CD4-positive, alpha-beta T cell treated with Interleukin-4 for 4 hours (primary cell): ENCODE results near the gene ARHGEF11.
A peak's percentile ranks its signal among the peaks of the same experiment; 100 is the strongest.
"Not testable (repeated sequence)": the region's sequence is repeated elsewhere in the genome, so short reads cannot be mapped to it uniquely, and the experiment has no call there.

Experiments
- DNase-seq: peaks from one replicate; pipeline ENCODE4 v3.0.0-alpha.2; 2020

Gene ARHGEF11

DNA sequence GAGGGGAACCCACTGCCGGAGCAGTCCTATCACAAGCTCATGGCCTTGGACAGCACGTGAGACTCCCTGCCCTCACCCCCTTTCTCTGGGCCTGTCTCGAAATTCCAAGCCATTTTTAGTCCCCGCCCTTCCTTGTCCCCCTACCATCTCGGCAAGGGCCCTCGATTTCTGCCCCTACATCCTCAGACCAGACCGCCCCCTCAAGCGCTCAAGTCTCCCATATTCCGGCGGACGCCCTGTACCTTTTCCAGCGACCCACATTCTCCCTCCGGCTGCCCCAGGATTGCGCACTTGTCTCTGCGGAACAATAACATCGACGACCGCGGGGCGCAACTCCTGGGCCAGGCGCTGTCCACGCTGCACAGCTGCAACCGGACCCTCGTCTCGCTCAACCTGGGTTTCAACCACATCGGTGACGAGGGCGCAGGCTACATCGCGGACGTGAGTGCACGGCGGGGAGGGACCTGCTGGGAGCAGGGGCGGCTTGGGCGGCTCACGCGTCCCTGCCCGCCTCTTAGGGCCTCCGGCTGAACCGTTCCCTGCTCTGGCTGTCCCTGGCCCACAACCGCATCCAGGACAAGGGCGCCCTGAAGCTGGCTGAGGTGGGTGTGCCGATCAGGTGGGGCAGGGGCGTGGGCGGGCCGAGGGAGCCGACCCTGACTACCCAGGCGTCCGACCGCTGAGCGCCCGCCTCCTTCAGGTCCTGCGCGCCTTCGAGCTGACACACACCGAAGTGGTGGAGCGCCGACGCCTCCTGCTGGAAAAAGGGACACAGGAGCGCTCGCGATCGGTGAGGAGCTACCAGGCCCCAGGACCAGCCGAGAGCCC, 118.1 kb downstream of the ARHGEF11 start:
- peak; percentile 25 for DNase-seq

DNA sequence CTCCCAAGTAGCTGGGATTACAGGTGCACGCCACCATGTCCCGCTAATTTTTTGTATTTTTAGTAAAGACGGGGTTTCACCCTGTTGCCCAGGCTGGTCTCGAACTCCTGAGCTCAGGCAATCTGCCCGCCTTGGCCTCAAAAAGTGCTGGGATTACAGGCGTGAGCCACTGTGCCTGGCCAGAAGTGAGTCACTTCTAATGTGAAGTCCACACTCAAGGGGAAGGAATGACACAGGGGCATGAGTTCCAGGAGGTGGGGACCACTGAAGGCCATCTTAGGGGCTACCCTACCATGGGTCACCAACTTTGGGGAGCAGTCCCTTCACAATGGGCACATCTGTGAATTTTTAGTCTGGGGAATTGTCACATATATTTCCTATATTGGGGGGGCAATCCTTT, 118.8 kb downstream of the ARHGEF11 start:
- DNase-seq: not testable (repeated sequence)

DNA sequence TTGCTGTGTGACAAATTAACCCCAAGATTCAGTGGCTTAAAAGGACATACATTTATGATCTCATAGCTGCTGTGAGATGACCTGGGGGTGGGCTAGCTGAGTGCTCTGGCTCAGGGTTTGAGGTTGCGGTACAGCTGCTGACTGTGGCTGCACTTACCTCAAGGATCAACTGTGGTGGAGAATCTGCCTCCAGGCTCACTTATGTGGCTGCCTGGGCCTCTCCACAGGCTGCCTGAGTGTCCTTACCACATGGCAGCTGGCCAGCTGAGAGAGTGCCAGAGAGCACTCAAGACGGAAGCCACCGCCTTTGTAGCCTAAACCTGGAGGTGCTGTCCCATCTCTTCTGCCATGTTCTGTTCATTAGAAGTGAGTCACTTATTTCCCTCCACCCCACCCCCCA, 119.4 kb downstream of the ARHGEF11 start:
- DNase-seq: peak; percentile 11

DNA sequence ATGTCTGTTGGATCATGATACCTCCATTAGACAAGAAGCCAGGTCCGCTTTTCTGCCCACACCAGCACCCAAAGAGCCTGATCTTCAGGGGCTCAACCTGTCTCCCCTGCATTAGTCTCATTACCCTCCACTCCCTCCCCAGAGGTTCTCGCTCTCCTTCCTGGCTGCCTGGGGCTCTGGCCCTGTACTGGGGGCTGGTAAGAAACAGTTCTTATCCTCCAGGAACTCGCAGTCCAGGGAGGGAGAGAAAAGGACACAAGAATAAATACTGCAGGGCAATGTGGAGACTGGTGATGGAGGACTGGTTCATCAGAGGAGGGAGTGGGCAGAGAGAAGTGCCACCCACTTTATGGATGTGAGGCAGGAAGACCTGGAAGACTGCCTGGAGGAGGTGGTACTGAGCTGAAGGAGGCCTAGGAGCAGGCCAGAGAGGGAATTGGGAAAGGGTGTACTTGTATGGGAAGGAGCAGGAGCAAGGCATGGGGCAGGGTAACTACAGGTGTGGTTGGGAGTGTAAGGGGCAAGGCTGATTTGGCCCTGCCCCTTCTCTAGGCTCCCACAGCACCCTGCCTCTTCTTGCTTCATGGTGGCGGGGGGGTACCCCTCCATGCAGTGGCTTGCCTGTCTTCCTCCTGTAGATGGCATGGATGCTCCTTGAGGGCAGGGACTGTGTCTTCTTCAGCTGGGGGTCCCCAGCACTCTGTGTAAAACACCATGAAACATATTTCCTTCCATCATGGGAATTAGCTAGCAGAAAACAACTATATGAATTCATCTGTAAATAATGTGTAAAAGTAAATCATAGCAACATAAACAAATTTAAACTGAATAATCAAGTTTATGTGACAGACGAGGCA, 120.2 kb downstream of the ARHGEF11 start:
- DNase-seq: no peak

DNA sequence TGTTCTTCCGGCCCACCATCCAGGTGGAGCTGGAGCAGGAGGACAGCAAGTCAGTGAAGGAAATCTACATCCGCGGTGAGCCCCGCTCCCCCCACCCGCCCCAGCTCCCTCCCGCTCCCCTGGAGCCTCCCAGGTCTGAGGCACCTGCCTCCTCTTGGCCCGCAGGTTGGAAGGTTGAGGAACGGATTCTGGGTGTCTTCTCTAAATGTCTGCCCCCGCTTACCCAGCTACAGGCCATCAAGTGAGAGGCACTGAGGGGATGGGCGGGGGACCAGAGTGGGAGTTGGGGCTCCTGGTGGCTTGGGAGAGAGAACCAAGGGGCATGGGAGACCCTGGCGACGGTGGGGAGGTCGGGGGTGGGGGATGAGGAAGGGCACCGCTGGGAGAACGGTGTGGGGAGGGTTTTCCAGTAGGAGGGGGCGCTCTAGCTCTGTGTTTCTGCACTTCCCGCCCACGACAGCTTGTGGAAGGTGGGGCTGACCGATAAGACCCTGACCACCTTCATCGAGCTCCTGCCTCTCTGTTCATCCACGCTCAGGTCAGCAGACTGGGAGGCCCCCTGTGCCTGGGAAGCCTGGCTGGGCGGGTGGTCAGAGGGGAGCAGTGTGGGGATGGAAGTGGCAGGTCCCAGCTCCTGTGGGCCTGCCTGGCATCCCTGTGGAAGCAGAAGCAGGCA, 120.9 kb downstream of the ARHGEF11 start:
- DNase-seq: no peak

DNA sequence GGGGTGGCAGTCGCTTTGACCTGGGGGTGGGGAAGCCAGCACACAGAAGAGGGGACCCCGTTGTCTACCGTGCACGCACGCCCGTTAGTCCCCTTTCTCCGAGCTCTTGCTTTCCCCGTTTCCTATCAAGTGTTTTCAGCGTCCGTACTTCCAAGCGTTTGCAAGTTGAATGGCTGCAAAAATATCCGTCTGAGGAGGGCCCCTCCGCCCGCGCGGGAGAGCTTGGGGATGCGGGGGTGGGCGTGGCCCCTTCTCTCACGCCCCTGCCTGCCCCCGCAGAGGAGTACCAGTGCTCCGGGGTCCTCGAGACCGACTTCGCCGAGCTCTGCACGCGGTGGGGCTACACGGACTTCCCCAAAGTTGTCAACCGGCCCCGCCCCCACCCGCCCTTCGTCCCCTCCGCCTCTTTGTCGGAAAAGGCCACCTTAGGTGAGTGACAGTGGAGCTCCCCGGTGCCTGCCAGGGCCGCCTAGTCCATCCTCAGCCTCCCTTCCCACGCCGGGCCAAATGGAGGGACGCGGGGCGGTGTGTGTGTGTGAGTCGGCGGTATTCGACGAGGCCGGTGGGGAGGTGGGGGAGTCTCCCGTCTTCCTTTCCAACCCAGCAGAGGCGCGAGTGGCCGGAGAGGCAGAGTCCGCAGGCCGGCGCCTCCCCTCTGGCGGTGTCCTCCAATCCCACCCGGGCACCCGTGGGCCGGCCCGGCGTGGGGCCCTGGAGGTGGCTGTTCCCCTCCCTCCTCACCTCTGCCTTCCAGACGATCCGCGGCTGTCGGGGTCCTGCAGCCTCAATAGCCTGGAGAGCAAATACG, 121.7 kb downstream of the ARHGEF11 start:
- DNase-seq: no peak

DNA sequence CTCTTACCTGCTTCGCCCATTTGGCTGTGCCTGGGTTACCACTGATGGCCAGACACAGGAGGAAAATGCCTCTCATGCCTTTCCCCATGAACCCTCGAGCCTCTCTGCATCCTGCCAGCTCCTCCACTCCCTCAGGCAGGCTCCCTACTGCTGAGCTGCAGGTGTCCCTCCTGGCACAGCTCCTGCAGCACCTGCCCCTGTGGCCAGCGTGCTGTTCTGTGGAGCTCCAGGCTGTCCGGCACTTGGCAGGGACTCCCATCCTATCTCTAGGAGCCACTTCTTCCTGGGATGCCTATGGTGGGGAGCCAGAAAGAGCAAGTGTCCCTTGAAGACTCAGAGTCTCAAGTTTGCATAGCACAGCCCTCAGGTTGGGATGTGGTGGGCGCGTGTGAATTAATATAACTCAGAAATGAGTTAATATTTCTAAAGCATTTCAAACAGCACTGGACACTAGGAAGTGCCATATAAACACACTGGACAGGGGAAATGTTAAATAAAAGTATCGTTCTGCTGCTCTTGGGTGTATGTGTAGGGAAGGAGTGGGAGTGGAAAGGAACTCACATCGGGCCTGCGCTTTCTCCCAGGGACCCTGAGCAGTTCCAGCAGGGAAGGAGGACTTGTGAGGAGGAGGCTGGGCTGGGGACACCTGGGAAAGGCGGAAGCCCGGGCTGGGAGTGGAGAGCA, 122.4 kb downstream of the ARHGEF11 start:
- DNase-seq: no peak

DNA sequence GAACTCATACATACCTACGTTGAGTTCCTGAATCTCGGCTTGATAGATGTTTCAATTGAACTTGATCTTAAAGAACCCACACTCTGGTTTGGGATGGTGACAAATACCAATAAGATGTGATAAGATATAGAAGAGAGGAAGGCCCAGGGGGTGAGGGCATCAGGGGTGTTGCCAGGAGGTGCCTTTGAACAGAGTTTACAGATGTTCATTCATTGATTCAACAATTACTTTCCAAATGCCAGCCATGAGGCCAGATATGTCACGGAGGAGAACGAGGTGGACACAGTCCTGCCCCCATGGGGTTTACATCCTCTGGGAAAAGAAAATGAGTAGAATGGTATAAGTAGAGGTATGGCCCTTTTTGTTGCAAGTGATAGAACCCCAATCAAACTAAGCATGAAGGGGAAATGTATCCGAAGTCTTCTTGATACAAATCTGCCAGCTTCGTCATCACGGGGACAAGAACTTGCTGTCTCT, 124.5 kb downstream of the ARHGEF11 start:
- DNase-seq: no peak

DNA sequence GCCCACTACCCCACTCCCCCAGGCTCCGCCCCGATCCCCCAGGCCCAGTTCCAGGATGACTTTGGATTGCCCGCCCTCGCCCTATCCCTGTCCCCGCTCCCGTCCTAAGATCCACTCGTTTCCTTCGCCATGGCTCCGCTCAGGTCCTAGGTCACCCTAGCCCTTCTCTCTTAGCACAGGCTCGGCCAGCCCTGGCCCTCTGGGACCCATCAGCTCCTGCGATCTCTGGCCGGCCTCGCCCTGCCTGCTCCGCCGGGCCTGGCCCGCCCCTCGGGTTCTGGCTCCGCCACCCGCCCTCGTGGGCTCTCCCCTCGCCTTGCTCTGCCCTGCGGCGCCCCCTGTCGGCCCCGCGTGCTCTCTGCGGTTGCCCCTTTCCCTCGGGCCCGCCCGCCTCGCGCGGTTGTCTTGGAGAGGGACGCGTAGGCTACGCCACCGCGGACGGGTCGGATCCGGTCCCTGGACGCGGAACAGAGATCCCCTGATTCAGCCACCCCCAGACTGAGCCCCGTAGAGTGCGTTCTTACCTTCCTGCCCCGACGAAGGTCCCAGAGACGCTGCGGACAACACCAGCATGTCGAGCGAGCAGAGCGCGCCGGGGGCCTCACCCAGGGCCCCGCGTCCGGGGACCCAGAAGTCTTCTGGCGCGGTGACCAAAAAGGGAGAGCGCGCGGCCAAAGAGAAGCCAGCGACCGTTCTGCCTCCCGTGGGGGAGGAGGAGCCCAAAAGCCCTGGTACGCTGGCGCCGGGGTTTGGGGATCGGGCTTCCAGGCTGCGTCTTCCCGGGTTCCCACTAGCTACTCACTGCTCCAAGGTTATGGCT, 125.1 kb downstream of the ARHGEF11 start, which contains the start of gene LRRC71:
TSS of gene LRRC71 (plus strand) at position 400 of the 820 bp plus-strand sequence. CDS start at position 572, 172 bp downstream.
- peak; percentile 12 for DNase-seq

DNA sequence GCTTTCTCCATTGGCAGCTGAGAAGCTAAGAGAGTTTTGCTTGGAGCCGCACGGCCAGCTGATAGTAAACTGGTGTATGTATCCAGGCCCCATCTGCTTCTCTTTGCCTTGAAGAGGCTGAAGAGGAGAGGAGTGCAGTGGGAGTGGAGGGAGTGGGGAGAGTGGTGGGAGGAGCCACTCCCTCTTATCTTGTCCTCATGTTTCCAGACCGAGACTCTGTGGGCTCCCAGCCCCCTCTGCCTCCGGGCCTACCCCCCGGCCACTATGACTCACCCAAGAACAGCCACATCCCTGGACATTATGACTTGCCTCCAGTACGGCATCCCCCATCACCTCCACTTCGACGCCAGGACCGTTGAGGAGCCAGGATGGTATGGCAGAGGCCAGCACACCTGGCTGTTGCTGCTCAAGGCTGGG, 131.1 kb downstream of the ARHGEF11 start:
- no peak for DNase-seq

DNA sequence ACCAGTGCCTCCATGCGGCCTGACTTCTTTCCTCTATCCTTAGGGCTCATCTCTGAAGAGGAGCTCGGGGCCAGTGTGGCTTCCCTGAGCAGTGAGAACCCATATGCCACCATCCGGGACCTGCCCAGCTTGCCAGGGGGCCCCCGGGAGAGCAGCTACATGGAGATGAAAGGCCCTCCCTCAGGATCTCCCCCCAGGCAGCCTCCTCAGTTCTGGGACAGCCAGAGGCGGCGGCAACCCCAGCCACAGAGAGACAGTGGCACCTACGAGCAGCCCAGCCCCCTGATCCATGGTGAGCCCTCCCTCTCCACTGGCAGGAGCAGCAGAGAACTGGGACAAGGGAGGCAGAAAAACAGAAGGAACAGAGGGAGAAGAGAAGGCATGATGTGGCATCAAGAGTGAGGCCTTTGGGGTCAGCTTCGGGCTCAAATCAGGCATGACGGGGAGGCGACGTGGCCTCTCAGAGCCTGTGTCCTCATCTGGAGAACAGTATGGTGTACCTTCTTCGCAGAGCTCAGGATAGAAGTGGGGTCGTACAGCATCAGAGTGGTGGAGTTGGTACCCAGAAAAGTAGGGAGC, 131.6 kb downstream of the ARHGEF11 start:
- no peak for DNase-seq

DNA sequence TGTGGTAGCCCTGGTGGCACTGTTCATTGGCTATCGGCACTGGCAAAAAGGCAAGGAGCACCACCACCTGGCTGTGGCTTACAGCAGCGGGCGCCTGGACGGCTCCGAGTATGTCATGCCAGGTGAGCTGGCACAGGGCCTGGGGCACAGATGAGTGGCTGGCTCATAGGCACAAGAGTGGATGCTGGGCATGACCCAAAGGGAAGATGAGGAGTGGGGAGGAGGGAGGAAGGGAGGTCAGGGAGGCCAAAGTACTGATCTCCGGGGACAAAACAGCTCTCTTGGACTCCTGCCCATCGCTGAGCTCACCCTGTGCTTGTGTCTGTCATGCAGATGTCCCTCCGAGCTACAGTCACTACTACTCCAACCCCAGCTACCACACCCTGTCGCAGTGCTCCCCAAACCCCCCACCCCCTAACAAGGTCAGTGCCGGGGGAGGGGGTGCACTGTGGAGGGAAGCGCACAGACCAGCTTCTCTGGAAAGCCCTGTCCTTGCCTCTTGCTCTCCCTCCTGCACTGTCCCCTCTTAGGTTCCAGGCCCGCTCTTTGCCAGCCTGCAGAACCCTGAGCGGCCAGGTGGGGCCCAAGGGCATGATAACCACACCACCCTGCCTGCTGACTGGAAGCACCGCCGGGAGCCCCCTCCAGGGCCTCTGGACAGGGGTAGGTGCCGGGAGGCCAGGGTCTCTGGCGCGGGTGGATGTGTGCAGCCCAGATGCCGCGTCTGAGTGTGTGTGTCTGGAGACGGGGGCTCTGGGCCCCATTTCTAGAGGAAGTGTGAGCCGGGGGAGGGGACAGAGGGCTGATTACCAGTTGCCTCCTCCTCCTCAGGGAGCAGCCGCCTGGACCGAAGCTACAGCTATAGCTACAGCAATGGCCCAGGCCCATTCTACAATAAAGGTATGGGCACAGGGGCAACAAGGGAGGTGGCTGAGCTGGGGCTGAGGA, 132.4 kb downstream of the ARHGEF11 start:
- no peak for DNase-seq

DNA sequence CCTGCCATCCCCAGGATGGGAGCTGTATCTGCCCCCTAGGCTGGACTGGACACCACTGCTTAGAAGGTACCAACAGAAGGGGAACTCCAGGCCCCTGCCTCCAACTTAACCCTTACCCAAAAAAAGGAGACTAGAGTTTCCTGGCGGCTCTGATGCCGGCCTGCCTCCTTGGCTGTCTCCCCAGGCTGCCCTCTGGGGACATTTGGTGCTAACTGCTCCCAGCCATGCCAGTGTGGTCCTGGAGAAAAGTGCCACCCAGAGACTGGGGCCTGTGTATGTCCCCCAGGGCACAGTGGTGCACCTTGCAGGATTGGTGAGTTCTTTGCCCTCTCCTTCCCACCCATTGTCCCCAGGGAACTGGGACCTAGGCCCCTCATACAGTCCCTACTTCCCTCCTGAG, 133.2 kb downstream of the ARHGEF11 start:
- DNase-seq: no peak

DNA sequence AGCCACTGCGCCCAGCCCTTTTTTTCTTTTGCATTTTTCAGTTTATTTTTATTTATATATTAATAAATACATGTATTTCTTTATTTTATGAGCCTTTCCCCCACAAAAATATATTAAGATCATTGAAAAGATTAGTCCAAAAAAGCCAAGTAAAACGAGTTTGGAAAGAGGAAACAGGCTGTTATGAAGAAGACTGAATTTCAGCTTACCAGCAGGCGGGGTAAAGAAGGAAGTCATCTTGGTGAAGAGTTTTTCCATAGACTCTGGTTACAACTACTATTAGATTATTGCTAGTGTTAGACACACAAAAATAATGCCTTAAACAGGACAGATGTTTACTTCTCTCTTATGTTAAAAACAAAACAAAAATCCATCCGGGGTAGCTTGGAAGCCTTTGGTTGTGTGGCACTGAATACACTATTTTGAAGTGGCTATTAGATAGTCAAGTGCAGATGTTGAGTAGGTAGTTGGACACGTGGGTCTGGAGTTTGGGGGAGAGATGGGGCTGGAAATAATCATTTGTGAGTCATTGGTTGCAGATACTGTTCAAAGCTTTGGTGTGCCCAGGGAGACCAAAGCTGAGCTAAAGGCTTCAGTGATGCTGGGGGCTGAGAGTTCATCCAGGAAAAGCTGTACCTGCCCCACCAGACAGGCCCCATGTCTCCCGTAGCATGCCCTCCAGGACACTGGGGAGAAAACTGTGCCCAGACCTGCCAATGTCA, 133.8 kb downstream of the ARHGEF11 start:
- DNase-seq: no peak

DNA sequence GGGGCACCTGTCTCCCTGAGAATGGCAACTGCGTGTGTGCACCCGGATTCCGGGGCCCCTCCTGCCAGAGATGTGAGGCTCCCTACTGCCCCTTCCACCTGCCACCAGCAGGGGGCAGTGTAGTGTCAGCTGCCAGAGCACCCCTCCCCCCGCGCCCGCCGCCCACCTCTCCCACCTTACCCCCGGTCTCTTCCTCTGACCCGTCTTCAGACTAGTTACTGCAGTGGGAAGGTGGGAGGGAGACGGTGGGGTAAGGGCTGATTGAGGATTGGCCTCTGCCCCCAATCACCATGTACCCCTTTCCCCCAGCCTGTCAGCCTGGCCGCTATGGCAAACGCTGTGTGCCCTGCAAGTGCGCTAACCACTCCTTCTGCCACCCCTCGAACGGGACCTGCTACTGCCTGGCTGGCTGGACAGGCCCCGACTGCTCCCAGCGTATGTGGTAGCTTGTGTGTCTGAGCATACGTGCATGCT, 135.2 kb downstream of the ARHGEF11 start:
- DNase-seq: peak; percentile 30

DNA sequence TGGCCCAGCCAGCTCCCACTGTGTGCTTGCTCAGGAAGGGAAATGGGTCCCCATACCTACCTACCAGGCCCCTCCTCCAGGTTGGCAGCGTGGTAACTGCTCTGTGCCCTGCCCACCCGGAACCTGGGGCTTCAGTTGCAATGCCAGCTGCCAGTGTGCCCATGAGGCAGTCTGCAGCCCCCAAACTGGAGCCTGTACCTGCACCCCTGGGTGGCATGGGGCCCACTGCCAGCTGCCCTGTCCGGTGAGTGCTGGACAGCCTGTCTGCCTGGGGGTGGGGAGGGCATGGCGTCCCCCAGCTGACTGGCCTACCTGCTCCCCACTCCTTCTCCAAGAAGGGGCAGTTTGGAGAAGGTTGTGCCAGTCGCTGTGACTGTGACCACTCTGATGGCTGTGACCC, 135.9 kb downstream of the ARHGEF11 start:
- DNase-seq: no peak

DNA sequence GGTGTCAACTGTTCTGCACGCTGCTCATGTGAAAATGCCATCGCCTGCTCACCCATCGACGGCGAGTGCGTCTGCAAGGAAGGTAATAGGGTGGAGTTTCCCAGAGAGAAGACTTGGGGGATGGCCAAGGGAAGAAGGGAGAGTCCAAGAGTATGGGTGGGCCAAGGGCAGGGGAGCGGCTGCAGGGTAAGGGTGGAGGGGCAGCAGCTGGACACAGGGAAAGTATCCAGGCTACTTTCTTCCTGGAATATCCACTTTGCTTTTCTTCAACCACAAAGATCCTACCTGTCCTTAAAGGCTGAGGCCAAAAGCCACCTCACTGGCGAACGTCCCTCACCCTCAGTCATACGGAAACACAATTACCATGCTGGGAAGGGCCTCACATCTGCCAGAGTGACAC, 136.6 kb downstream of the ARHGEF11 start:
- no peak for DNase-seq

DNA sequence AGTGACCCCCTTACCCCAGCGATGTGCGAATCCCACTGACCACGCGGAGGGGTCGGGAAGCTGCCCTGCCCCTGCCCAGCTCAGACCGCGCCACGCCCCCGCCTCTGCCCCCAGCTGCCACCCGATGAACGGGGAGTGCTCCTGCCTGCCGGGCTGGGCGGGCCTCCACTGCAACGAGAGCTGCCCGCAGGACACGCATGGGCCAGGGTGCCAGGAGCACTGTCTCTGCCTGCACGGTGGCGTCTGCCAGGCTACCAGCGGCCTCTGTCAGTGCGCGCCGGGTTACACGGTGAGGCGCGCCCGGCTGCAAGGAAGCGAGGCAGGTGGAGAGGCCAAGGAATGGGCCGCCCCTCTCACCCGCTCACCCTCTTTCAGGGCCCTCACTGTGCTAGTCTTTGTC, 137.0 kb downstream of the ARHGEF11 start:
- no peak for DNase-seq
